NCI-H146 treated with DMSO at 0.1 percent for 48 hours (cell line): ENCODE measurements around the gene ZNF230.

ENCODE experiments used
- DNase-seq: peaks from one replicate; lab custom pipeline; 2025; ENCODE audit not compliant: unreplicated experiment; lab: John Stamatoyannopoulos, UW

ZNF230 gene

GRCh38 chr19:44032001-44032610 is 29.3 kb downstream of the ZNF230 start:
- DNase-seq = no peak

GRCh38 chr19:44042147-44042546 is 39.4 kb downstream of the ZNF230 start:
- DNase-seq = no peak

- DNase-seq = peak; percentile 81
Measured at GRCh38 chr19:44050740-44051649, 48.2 kb downstream of the ZNF230 start.

- DNase-seq = peak; percentile 99
Measured at GRCh38 chr19:44051650-44052402, 49.1 kb downstream of the ZNF230 start, which contains the start of gene ZNF223. ZNF223 (plus strand) TSS chr19:44052036; CDS start chr19:44055177, 3,141 bp downstream.

- DNase-seq = no peak
Measured at GRCh38 chr19:44055870-44056269, 53.1 kb downstream of the ZNF230 start.

GRCh38 chr19:44059229-44059628 is 56.5 kb downstream of the ZNF230 start:
- no peak for DNase-seq

- no peak for DNase-seq
Measured at GRCh38 chr19:44061038-44061437, 58.3 kb downstream of the ZNF230 start.
